B cell (primary cell): ENCODE measurements around the gene OR2AT4. TPM values are rescaled to one million over a fixed set of nuclear protein-coding genes. Genes with fewer than 3 reads are reported as not detected.

Experiments
- ATAC-seq: fragments of 200-7000 bp; cut with Tn5 transposase; one replicate; pipeline ENCODE4 v1.10.0; 2021; ENCODE audit warnings: low read depth, mild to moderate bottlenecking, moderate number of reproducible peaks, moderate library complexity
- CTCF ChIA-PET: fragments of 350-600 bp; sonication (Branson Sonifier 250); formaldehyde crosslinking; loops from one replicate; lab custom pipeline; 2021; ENCODE audit warnings: antibody characterized with exemption, inconsistent platforms; lab: Charles Lee
- POLR2A ChIA-PET: fragments of 350-600 bp; sonication (Branson Sonifier 250); formaldehyde crosslinking; loops from one replicate; lab custom pipeline; 2021; ENCODE audit warnings: antibody characterized with exemption; lab: Charles Lee
- DNase-seq: peaks from one replicate; pipeline ENCODE4 v3.0.0; 2013
- H2AFZ ChIP-seq: 2 replicates; pipeline ENCODE4 v1.6.1; 2012; ENCODE audit warnings: mild to moderate bottlenecking, low read depth, low read length; ENCODE audit not compliant: insufficient read depth, poor library complexity, severe bottlenecking
- H3K27ac ChIP-seq, 2 donors: 1 replicate in 1 of 2; 2 replicates in 1 of 2; pipeline ENCODE4 v1.5.1; 2012 to 2013; ENCODE audit warnings: low read length in 2 of 2, mild to moderate bottlenecking in 2 of 2, moderate library complexity in 1 of 2
- H3K27me3 ChIP-seq, 4 experiments: fragments of 200-600 bp in 1 of 4; sonication (generic) in 1 of 4; replicated peaks in 1 of 4; 1 replicate in 2 of 4; 2 replicates in 2 of 4; pipeline versions ENCODE4 v1.6.1 to v1.7.0; 2013 to 2016; ENCODE audit warnings: low read length in 3 of 4, mild to moderate bottlenecking in 2 of 4, mixed read lengths in 1 of 4, moderate library complexity in 1 of 4; ENCODE audit not compliant: insufficient read depth in 4 of 4, control insufficient read depth in 3 of 4; ENCODE audit errors: control extremely low read depth in 1 of 4
- H3K36me3 ChIP-seq, 2 experiments: replicated peaks in 1 of 2; 1 replicate in 1 of 2; 2 replicates in 1 of 2; pipeline versions ENCODE4 v1.6.1 to v1.7.1; 2013; ENCODE audit warnings: low read length in 1 of 2; ENCODE audit not compliant: insufficient read depth in 2 of 2, control insufficient read depth in 1 of 2; ENCODE audit errors: control extremely low read depth in 1 of 2, extremely low read depth in 1 of 2
- H3K4me1 ChIP-seq, 2 donors: fragments of 200-600 bp in 1 of 2; sonication (generic) in 1 of 2; 1 replicate in 1 of 2; 2 replicates in 1 of 2; pipeline versions ENCODE4 v1.5.1 to v1.6.1; 2013 to 2017; ENCODE audit warnings: low read length in 2 of 2; ENCODE audit not compliant: control insufficient read depth in 2 of 2, insufficient read depth in 2 of 2
- H3K4me2 ChIP-seq: replicated peaks from 2 replicates; pipeline ENCODE3; 2012; ENCODE audit warnings: mild to moderate bottlenecking, low read depth, low read length; ENCODE audit not compliant: poor library complexity, severe bottlenecking
- H3K4me3 ChIP-seq, 5 experiments: fragments of 200-600 bp in 1 of 5; sonication (generic) in 1 of 5; 1 replicate in 3 of 5; 2 replicates in 2 of 5; pipeline versions ENCODE4 v1.5.1 to v1.7.0; 2011 to 2016; ENCODE audit warnings: low read length in 4 of 5, mild to moderate bottlenecking in 4 of 5, low read depth in 2 of 5, control low read depth in 1 of 5, moderate library complexity in 1 of 5; ENCODE audit not compliant: insufficient read depth in 1 of 5; ENCODE audit errors: control extremely low read depth in 1 of 5, extremely low read depth in 1 of 5
- H3K79me2 ChIP-seq: fragments of 200-600 bp; sonication (generic); one replicate; pipeline ENCODE4 v1.6.0; 2016; ENCODE audit warnings: low read length; ENCODE audit not compliant: control insufficient read depth, insufficient read depth
- H3K9ac ChIP-seq: fragments of 200-600 bp; sonication (generic); 2 replicates; pipeline ENCODE4 v1.6.1; 2017; ENCODE audit warnings: mild to moderate bottlenecking, low read length, moderate library complexity
- H3K9me3 ChIP-seq, 3 donors: one replicate each; pipeline versions ENCODE4 v1.6.1 to v1.7.1; 2013; ENCODE audit warnings: low read length in 2 of 3; ENCODE audit not compliant: control insufficient read depth in 2 of 3, insufficient read depth in 1 of 3; ENCODE audit errors: control extremely low read depth in 1 of 3
- H4K20me1 ChIP-seq: 2 replicates; pipeline ENCODE4 v1.6.0; 2012; ENCODE audit warnings: mild to moderate bottlenecking, low read length; ENCODE audit not compliant: insufficient read depth, control insufficient read depth, poor library complexity, severe bottlenecking
- H3K27ac Mint-ChIP-seq: one replicate; pipeline ENCODE4 v1.8.0; 2021; ENCODE audit warnings: mixed read lengths
- H3K27me3 Mint-ChIP-seq: one replicate; pipeline ENCODE4 v1.8.0; 2021; ENCODE audit warnings: mixed read lengths
- H3K4me1 Mint-ChIP-seq: one replicate; pipeline ENCODE4 v1.8.0; 2021; ENCODE audit warnings: mixed read lengths
- H3K4me3 Mint-ChIP-seq: one replicate; pipeline ENCODE4 v1.8.0; 2021; ENCODE audit warnings: mixed read lengths
- H3K9me3 Mint-ChIP-seq: one replicate; pipeline ENCODE4 v1.8.0; 2022; ENCODE audit warnings: mixed read lengths; ENCODE audit not compliant: insufficient read depth
- EZH2 ChIP-seq: IDR thresholded peaks from 2 replicates; pipeline ENCODE4 v1.6.1; 2012; ENCODE audit warnings: borderline replicate concordance, low read depth, mild to moderate bottlenecking, moderate library complexity, low read length; ENCODE audit not compliant: insufficient read depth, poor library complexity, severe bottlenecking
- WGBS: methylation state at CpG from one replicate; pipeline ENCODE4 v1.1.5; 2013; ENCODE audit warnings: missing lambda C conversion rate; ENCODE audit not compliant: insufficient coverage; 5-methylcytosine and 5-hydroxymethylcytosine counted together
- intact Hi-C: fragments of 100-400 bp; cut with micrococcal nuclease; formaldehyde crosslinking; loops from one replicate; pipeline ENCODE4 v1.10.0; 2022
- polyA plus RNA-seq: library from polyadenylated mRNA; depleted of rRNA; stranded (reverse); fragments of >200 nt; gene quantifications from 2 replicates; pipeline ENCODE4 v1.2.3, GENCODE V29; 2012
- total RNA-seq, 2 donors: library from RNA; stranded (reverse); fragments of 120-200 nt in 1 of 2; gene quantifications; 1 replicate in 1 of 2; 2 replicates in 1 of 2; pipeline versions ENCODE4 v1.2.3 to v1.2.4, GENCODE V29; 2013 to 2022
- TF ChIP-seq, protein P1 (sequence below): fragments of 200-600 bp; IDR thresholded peaks from one replicate; pipeline ENCODE4 v1.8.0; 2022; ENCODE audit warnings: antibody characterized with exemption, mild to moderate bottlenecking

OR2AT4 gene
- total and polyA plus RNA-seq, 2 donors (not counting 1 experiment from before 2014, with no cell fraction given) = not detected

DNA sequence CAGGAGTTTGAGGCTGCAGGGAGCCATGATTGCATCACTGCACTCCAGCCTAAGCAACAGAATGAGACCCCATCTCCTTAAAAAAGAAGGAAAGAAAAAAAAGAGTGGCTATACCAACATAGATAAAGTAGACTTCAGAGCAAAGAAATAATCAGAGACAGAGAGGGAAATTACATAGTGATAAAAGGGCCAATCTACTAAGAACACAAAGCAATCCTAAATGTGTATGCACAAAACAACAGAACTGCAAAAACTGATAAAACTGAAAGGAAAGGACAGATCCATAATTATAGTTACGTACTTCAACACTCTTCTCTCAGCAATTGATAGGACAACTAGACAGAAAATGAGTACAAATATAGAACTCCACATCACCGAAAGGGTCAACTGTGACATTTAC is 17.8 kb upstream of the OR2AT4 start:
- H3K27me3 Mint-ChIP-seq = peaks cover 25% of the 10 kb centered on the region
- no peaks in the 10 kb centered on the region for H3K4me1 Mint-ChIP-seq
- Histone ChIP-seq H4K20me1 (no peaks in the 10 kb centered on the region), H3K4me1 (no peaks in the 10 kb centered on the region), H3K4me3 (no peak overlapping the region), H3K36me3 (no peaks in the 10 kb centered on the region), H3K9ac (no peak overlapping the region), H3K4me2 (no peak overlapping the region), H3K27me3 (peaks cover 0 to 2% (median 0%) of the 10 kb centered on the region in 4 experiments), H3K79me2 (no peaks in the 10 kb centered on the region), H3K9me3 (peaks cover 0 to 12% (median 10%) of the 10 kb centered on the region in 3 donors), H2AFZ (no peak overlapping the region), H3K27ac (no peak overlapping the region)
- intact Hi-C loops = no loop called here
- TF ChIP-seq, protein P1, sequence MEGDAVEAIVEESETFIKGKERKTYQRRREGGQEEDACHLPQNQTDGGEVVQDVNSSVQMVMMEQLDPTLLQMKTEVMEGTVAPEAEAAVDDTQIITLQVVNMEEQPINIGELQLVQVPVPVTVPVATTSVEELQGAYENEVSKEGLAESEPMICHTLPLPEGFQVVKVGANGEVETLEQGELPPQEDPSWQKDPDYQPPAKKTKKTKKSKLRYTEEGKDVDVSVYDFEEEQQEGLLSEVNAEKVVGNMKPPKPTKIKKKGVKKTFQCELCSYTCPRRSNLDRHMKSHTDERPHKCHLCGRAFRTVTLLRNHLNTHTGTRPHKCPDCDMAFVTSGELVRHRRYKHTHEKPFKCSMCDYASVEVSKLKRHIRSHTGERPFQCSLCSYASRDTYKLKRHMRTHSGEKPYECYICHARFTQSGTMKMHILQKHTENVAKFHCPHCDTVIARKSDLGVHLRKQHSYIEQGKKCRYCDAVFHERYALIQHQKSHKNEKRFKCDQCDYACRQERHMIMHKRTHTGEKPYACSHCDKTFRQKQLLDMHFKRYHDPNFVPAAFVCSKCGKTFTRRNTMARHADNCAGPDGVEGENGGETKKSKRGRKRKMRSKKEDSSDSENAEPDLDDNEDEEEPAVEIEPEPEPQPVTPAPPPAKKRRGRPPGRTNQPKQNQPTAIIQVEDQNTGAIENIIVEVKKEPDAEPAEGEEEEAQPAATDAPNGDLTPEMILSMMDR = no peak
- TF ChIP-seq EZH2 = no peak
- peaks cover 16% of the 10 kb centered on the region for H3K9me3 Mint-ChIP-seq
- CTCF ChIA-PET = interaction anchor here (0.9 kb wide), 1 partner anchor 92 kb away, joined by 3 read pairs; no protein-coding TSS in a partner anchor
- no peak overlapping the region for H3K27ac Mint-ChIP-seq
- POLR2A ChIA-PET = no interaction called here
- WGBS = 100% methylated on average over 1 of the region's 2 CpGs
- no peak for DNase-seq
- H3K4me3 Mint-ChIP-seq = no peak overlapping the region
- no peak for ATAC-seq

DNA sequence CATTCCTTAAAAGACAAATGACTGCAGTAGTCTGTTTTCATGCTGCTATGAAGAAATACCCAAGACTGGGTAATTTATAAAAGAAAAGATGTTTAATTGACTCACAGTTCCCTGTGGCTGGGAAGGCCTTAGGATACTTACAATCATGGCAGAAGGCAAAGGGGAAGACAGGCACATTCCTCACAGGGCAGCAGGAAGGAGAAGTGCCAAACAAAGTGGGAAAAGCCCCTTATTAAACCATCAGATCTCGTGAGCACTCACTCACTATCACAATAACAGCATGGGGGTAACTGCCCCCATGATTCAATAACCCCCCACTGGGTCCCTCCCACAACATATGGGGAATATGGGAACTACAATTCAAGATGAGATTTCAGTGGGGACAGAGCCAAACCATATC is 16.4 kb upstream of the OR2AT4 start:
- Histone ChIP-seq H3K27me3 (peaks cover 0 to 2% (median 0%) of the 10 kb centered on the region in 4 experiments), H3K79me2 (no peaks in the 10 kb centered on the region), H2AFZ (no peak overlapping the region), H3K4me3 (no peak overlapping the region), H3K36me3 (no peaks in the 10 kb centered on the region), H3K4me2 (no peak overlapping the region), H3K4me1 (no peaks in the 10 kb centered on the region), H4K20me1 (no peaks in the 10 kb centered on the region), H3K9ac (no peak overlapping the region), H3K9me3 (peaks cover 0 to 10% (median 9%) of the 10 kb centered on the region in 3 donors), H3K27ac (no peak overlapping the region)
- CTCF ChIA-PET = interaction anchor here (1.0 kb wide), 1 partner anchor 33 kb away, joined by 3 read pairs; no protein-coding TSS in a partner anchor
- TF ChIP-seq, protein P1 = no peak
- no peak for TF ChIP-seq EZH2
- no peak overlapping the region for H3K27ac Mint-ChIP-seq
- no peaks in the 10 kb centered on the region for H3K4me1 Mint-ChIP-seq
- H3K27me3 Mint-ChIP-seq = peaks cover 15% of the 10 kb centered on the region
- intact Hi-C loops = no loop called here
- POLR2A ChIA-PET = no interaction called here
- no peak for DNase-seq
- no peak for ATAC-seq
- no peak overlapping the region for H3K4me3 Mint-ChIP-seq
- no CpG with 5 or more reads among the region's 1 CpG for WGBS
- H3K9me3 Mint-ChIP-seq = peaks cover 16% of the 10 kb centered on the region
